H9 (cell line): ENCODE measurements around the gene SPR. TPM values are rescaled to one million over a fixed set of nuclear protein-coding genes. Genes with fewer than 3 reads are reported as not detected.

Source experiments
- DNase-seq: peaks from one replicate; pipeline ENCODE4 v3.0.0-alpha.2; 2017
- H2AFZ ChIP-seq: one replicate; pipeline ENCODE4 v1.6.1; 2013; ENCODE audit warnings: mild to moderate bottlenecking, low read length, control low read depth, moderate library complexity
- H2AK5ac ChIP-seq: 2 replicates; pipeline ENCODE4 v1.6.1; 2013; ENCODE audit warnings: low read length, control low read depth, mixed read lengths; ENCODE audit not compliant: insufficient read length
- H2BK120ac ChIP-seq: one replicate; pipeline ENCODE4 v1.6.1; 2013; ENCODE audit warnings: low read depth, mild to moderate bottlenecking, low read length, control low read depth, inconsistent platforms; ENCODE audit not compliant: poor library complexity, severe bottlenecking
- H2BK12ac ChIP-seq: 2 replicates; pipeline ENCODE4 v1.6.1; 2013; ENCODE audit warnings: low read length, control low read depth, mixed read lengths, low read depth; ENCODE audit not compliant: insufficient read length
- H2BK15ac ChIP-seq: 2 replicates; pipeline ENCODE4 v1.6.1; 2013; ENCODE audit warnings: low read depth, low read length, control low read depth
- H2BK20ac ChIP-seq: one replicate; pipeline ENCODE4 v1.6.1; 2013; ENCODE audit warnings: low read depth, mild to moderate bottlenecking, low read length, control low read depth, inconsistent platforms; ENCODE audit not compliant: poor library complexity, severe bottlenecking
- H2BK5ac ChIP-seq: 2 replicates; pipeline ENCODE4 v1.6.1; 2013; ENCODE audit warnings: low read length, control low read depth, mixed read lengths; ENCODE audit not compliant: insufficient read length
- H3K14ac ChIP-seq: 2 replicates; pipeline ENCODE4 v1.6.1; 2013; ENCODE audit warnings: low read length, control low read depth; ENCODE audit not compliant: insufficient read depth
- H3K18ac ChIP-seq: 2 replicates; pipeline ENCODE4 v1.6.1; 2013; ENCODE audit warnings: low read depth, mild to moderate bottlenecking, mixed read lengths, low read length, control low read depth; ENCODE audit not compliant: insufficient read length
- H3K23ac ChIP-seq: 2 replicates; pipeline ENCODE4 v1.6.1; 2013; ENCODE audit warnings: low read length, control low read depth, mixed read lengths, low read depth; ENCODE audit not compliant: insufficient read length
- H3K23me2 ChIP-seq: 2 replicates; pipeline ENCODE4 v1.6.1; 2013; ENCODE audit warnings: low read depth, mild to moderate bottlenecking, mixed read lengths, low read length, control low read depth; ENCODE audit not compliant: insufficient read length, poor library complexity, severe bottlenecking
- H3K27ac ChIP-seq: 2 replicates; pipeline ENCODE4 v1.5.1; 2013; ENCODE audit warnings: low read length, control low read depth, mixed read lengths, low read depth; ENCODE audit not compliant: insufficient read length
- H3K27me3 ChIP-seq: 2 replicates; pipeline ENCODE4 v1.6.1; 2013; ENCODE audit warnings: low read length, control low read depth, inconsistent platforms; ENCODE audit not compliant: insufficient read depth
- H3K4ac ChIP-seq: 2 replicates; pipeline ENCODE4 v1.6.1; 2013; ENCODE audit warnings: low read depth, mild to moderate bottlenecking, control low read depth, inconsistent platforms, low read length, moderate library complexity
- H3K4me1 ChIP-seq: 2 replicates; pipeline ENCODE4 v1.6.1; 2013; ENCODE audit warnings: low read length, control low read depth, inconsistent platforms; ENCODE audit not compliant: insufficient read depth
- H3K4me2 ChIP-seq: 2 replicates; pipeline ENCODE4 v1.6.1; 2013; ENCODE audit warnings: low read length, control low read depth, mixed read lengths; ENCODE audit not compliant: insufficient read length, insufficient read depth
- H3K56ac ChIP-seq: 2 replicates; pipeline ENCODE4 v1.6.1; 2013; ENCODE audit warnings: low read depth, mild to moderate bottlenecking, mixed read lengths, low read length, control low read depth; ENCODE audit not compliant: insufficient read length
- H3K79me1 ChIP-seq: 2 replicates; pipeline ENCODE4 v1.6.1; 2013; ENCODE audit warnings: low read depth, mild to moderate bottlenecking, moderate library complexity, low read length, control low read depth, inconsistent platforms; ENCODE audit not compliant: insufficient read depth, poor library complexity, severe bottlenecking
- H3K79me2 ChIP-seq: 2 replicates; pipeline ENCODE4 v1.6.1; 2013; ENCODE audit warnings: low read length, control low read depth, inconsistent platforms; ENCODE audit not compliant: insufficient read depth
- H3K9ac ChIP-seq: 2 replicates; pipeline ENCODE4 v1.6.1; 2013; ENCODE audit warnings: low read length, control low read depth, mixed read lengths; ENCODE audit not compliant: insufficient read length; ENCODE audit errors: extremely low read depth
- H3K9me3 ChIP-seq: one replicate; pipeline ENCODE4 v1.6.1; 2013; ENCODE audit warnings: low read depth, low read length, inconsistent platforms; ENCODE audit not compliant: control insufficient read depth
- H3T11ph ChIP-seq: one replicate; pipeline ENCODE4 v1.6.1; 2013; ENCODE audit warnings: mild to moderate bottlenecking, low read length, control low read depth, inconsistent platforms
- H4K20me1 ChIP-seq: one replicate; pipeline ENCODE4 v1.6.1; 2013; ENCODE audit not compliant: control insufficient read depth, insufficient read length, insufficient read depth
- H4K5ac ChIP-seq: 2 replicates; pipeline ENCODE4 v1.6.1; 2013; ENCODE audit warnings: low read depth, mild to moderate bottlenecking, mixed read lengths, low read length, control low read depth; ENCODE audit not compliant: insufficient read length
- H4K8ac ChIP-seq: replicated peaks from 2 replicates; pipeline ENCODE4 v1.6.1; 2013; ENCODE audit warnings: low read length, control low read depth, mixed read lengths, low read depth; ENCODE audit not compliant: insufficient read length
- H4K91ac ChIP-seq: 2 replicates; pipeline ENCODE4 v1.6.1; 2013; ENCODE audit warnings: low read depth, mild to moderate bottlenecking, moderate library complexity, mixed read lengths, low read length, control low read depth; ENCODE audit not compliant: insufficient read length
- H3K27ac Mint-ChIP-seq, 3 experiments: 2 replicates in 2 of 3; 3 replicates in 1 of 3; pipeline ENCODE4 v1.8.0; 2020 to 2021; ENCODE audit warnings: mixed read lengths in 3 of 3, mild to moderate bottlenecking in 1 of 3, moderate library complexity in 1 of 3
- H3K27me3 Mint-ChIP-seq: 2 replicates; pipeline ENCODE4 v1.8.0; 2021; ENCODE audit warnings: low read depth, mild to moderate bottlenecking, moderate library complexity, mixed read lengths
- H3K36me3 Mint-ChIP-seq, 3 experiments: 2 replicates in 2 of 3; 3 replicates in 1 of 3; pipeline ENCODE4 v1.8.0; 2020 to 2021; ENCODE audit warnings: low read depth in 3 of 3, mixed read lengths in 3 of 3; ENCODE audit not compliant: insufficient read depth in 1 of 3
- H3K4me1 Mint-ChIP-seq, 2 experiments: 2 replicates each; pipeline ENCODE4 v1.8.0; 2020; ENCODE audit warnings: mixed read lengths in 2 of 2
- H3K4me3 Mint-ChIP-seq, 2 experiments: 2 replicates in 1 of 2; 3 replicates in 1 of 2; pipeline ENCODE4 v1.8.0; 2020 to 2021; ENCODE audit warnings: mild to moderate bottlenecking in 2 of 2, mixed read lengths in 2 of 2, moderate library complexity in 1 of 2
- H3K9me3 Mint-ChIP-seq, 2 experiments: 2 replicates in 1 of 2; 3 replicates in 1 of 2; pipeline ENCODE4 v1.8.0; 2020; ENCODE audit warnings: mild to moderate bottlenecking in 2 of 2, mixed read lengths in 2 of 2, moderate library complexity in 1 of 2
- WGBS: extraction: QIAGEN DNeasy Blood & Tissue Kit; methylation state at CpG from one replicate; pipeline ENCODE4 v1.1.7; 2013; ENCODE audit warnings: missing lambda C conversion rate, low lambda C conversion rate, mixed read lengths; ENCODE audit not compliant: insufficient read length; ENCODE audit errors: extremely low coverage; 5-methylcytosine and 5-hydroxymethylcytosine counted together
- total RNA-seq: library from RNA; stranded (reverse); gene quantifications from 2 replicates; pipeline ENCODE4 v1.2.1, GENCODE V29; 2021
- TF ChIP-seq, protein P1 (sequence below): fragments of 200-600 bp; sonication (generic); conservative IDR thresholded peaks from 3 replicates; pipeline ENCODE4 v1.8.0; 2021; ENCODE audit warnings: antibody characterized with exemption, mild to moderate bottlenecking

SPR gene
- total RNA-seq, 1 experiment from 2014 or later: 7.3 TPM

DNA sequence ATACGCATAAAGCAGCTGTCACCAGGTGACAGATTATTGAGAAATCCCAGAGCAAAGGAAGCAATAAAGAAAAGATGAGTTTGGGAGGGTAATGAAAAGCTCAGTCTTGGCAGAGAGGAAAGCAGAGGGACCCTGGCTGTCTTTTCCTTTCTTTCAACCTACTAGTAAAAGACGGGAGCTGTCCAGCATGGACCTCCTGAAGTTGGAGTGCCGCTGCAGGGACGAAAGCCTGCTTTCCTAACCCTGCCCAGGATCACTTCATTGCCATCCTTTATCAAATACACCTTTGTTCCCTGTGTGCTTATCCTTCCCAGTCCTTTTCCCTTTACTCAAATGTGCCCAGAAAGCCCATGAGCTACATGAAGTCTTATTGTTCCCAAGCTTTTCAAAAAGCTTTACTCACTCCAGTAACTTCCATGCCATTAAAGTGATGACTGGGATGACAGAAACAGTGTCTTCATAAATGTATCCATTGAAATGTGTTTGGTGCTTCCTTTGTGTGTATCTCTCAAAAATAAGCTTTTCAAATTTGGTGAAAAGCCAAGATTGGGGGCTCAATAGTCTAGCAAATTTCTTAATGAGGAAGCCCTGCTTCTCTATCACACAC lies 3.7 kb upstream of the SPR start:
- H4K20me1 ChIP-seq: no peaks in the 10 kb centered on the region
- no peak overlapping the region for H3K27ac Mint-ChIP-seq
- no peak overlapping the region for H3K9ac ChIP-seq
- no peak overlapping the region for H2AK5ac ChIP-seq
- no peak overlapping the region for H2BK15ac ChIP-seq
- H3K56ac ChIP-seq: no peak overlapping the region
- no peak overlapping the region for H3K4ac ChIP-seq
- H2BK120ac ChIP-seq: no peak overlapping the region
- no CpG with 5 or more reads among the region's 4 CpGs for WGBS
- H4K5ac ChIP-seq: no peak overlapping the region
- H3K4me1 ChIP-seq: peaks cover 3% of the 10 kb centered on the region; the same call in 1 of the 2 replicates
- peaks cover 5% of the 10 kb centered on the region for H3K23me2 ChIP-seq
- H3K79me1 ChIP-seq: no peaks in the 10 kb centered on the region
- H2BK20ac ChIP-seq: no peak overlapping the region
- H3K23ac ChIP-seq: no peak overlapping the region
- no peak overlapping the region for H3K4me2 ChIP-seq
- TF ChIP-seq, protein P1, sequence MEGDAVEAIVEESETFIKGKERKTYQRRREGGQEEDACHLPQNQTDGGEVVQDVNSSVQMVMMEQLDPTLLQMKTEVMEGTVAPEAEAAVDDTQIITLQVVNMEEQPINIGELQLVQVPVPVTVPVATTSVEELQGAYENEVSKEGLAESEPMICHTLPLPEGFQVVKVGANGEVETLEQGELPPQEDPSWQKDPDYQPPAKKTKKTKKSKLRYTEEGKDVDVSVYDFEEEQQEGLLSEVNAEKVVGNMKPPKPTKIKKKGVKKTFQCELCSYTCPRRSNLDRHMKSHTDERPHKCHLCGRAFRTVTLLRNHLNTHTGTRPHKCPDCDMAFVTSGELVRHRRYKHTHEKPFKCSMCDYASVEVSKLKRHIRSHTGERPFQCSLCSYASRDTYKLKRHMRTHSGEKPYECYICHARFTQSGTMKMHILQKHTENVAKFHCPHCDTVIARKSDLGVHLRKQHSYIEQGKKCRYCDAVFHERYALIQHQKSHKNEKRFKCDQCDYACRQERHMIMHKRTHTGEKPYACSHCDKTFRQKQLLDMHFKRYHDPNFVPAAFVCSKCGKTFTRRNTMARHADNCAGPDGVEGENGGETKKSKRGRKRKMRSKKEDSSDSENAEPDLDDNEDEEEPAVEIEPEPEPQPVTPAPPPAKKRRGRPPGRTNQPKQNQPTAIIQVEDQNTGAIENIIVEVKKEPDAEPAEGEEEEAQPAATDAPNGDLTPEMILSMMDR: no peak
- no peak overlapping the region for H2BK12ac ChIP-seq
- H4K8ac ChIP-seq: no peak overlapping the region
- no peak overlapping the region for H2BK5ac ChIP-seq
- H3K9me3 Mint-ChIP-seq: no peaks in the 10 kb centered on the region; a peak in 1 of 5 replicates
- H3K27ac ChIP-seq: no peak overlapping the region
- H3K18ac ChIP-seq: no peak overlapping the region
- DNase-seq: peak; percentile 59
- no peak overlapping the region for H3T11ph ChIP-seq
- H3K79me2 ChIP-seq: no peaks in the 10 kb centered on the region
- no peak overlapping the region for H4K91ac ChIP-seq
- peaks cover 72% of the 10 kb centered on the region for H3K27me3 Mint-ChIP-seq
- no peak overlapping the region for H2AFZ ChIP-seq
- H3K14ac ChIP-seq: no peak overlapping the region
- peaks cover 8 to 11% of the 10 kb centered on the region in 2 experiments for H3K4me1 Mint-ChIP-seq
- H3K27me3 ChIP-seq: peaks cover 3% of the 10 kb centered on the region; the same call in 1 of the 2 replicates
- no peak overlapping the region for H3K4me3 Mint-ChIP-seq
- no peaks in the 10 kb centered on the region; a peak in 1 of 7 replicates for H3K36me3 Mint-ChIP-seq
- no peaks in the 10 kb centered on the region for H3K9me3 ChIP-seq
